PFSK-1 (cell line): Measurements from ENCODE around the gene ZNF319.

ENCODE experiments used
- POLR2AphosphoS5 ChIP-seq: IDR thresholded peaks from 2 replicates; pipeline ENCODE4 v1.6.1; 2012; ENCODE audit warnings: low read depth, mild to moderate bottlenecking, control low read depth, low read length, moderate library complexity
- REST ChIP-seq, 2 experiments: IDR thresholded peaks; 2 replicates each; pipeline versions ENCODE4 v1.6.1 to v1.8.0; 2011 to 2012; ENCODE audit warnings: low read depth in 2 of 2, low read length in 2 of 2, control low read depth in 1 of 2, inconsistent platforms in 1 of 2, mild to moderate bottlenecking in 1 of 2, moderate library complexity in 1 of 2; ENCODE audit not compliant: insufficient read depth in 1 of 2
- SIN3A ChIP-seq: IDR thresholded peaks from 2 replicates; pipeline ENCODE4 v1.6.1; 2012; ENCODE audit warnings: mild to moderate bottlenecking, low read length, moderate library complexity, borderline replicate concordance; ENCODE audit not compliant: insufficient read depth
- TAF1 ChIP-seq: IDR thresholded peaks from 2 replicates; pipeline ENCODE4 v1.6.1; 2012; ENCODE audit warnings: low read length, control low read depth, borderline replicate concordance; ENCODE audit not compliant: insufficient read depth

GRCh38 chr16:58037365-58038057, 37.0 kb upstream of the ZNF319 start:
- TF ChIP-seq TAF1 (no peak), REST (IDR thresholded peaks at IDR 0.05; ENCODE audit: insufficient read depth in 1 of 2, low read depth in 2 of 2, low read length in 2 of 2) (no peak), POLR2AphosphoS5 (no peak), SIN3A (no peak)
